ENCODE results near the gene PDIK1L. TPM values are rescaled to one million over a fixed set of nuclear protein-coding genes. Genes with fewer than 3 reads are reported as not detected.
A peak's percentile ranks its signal among the peaks of the same experiment; 100 is the strongest.

The PDIK1L gene
- polyA plus RNA-seq, 2 donors: 2.6 to 3.7 TPM

GRCh38 chr1:26127235-26128163, 15.9 kb downstream of the PDIK1L start:
- H3K4me1 ChIP-seq (ENCODE audit: control insufficient read depth in 2 of 2, insufficient read depth in 2 of 2, low read length in 1 of 2): no peaks in the 10 kb centered on the region
- 37 to 41% methylated on average over 13 of the region's 13 CpGs for WGBS, 2 donors
- no peaks in the 10 kb centered on the region for H3K36me3 ChIP-seq (ENCODE audit: control insufficient read depth in 2 of 2, insufficient read depth in 2 of 2, low read length in 1 of 2)
- no peaks in the 10 kb centered on the region for H3K9me3 ChIP-seq (ENCODE audit: control insufficient read depth in 2 of 2, insufficient read depth in 1 of 2, low read depth in 1 of 2, low read length in 1 of 2)
- peak overlapping the region; percentile 3 to 73 for H3K27ac ChIP-seq (ENCODE audit: low read depth in 2 of 2, low read length in 1 of 2)
- H3K27me3 ChIP-seq (ENCODE audit: control insufficient read depth in 1 of 2, insufficient read depth in 2 of 2, low read length in 2 of 2): no peaks in the 10 kb centered on the region
- peak overlapping the region in 1 of 2 donors; percentile 2 for H3K4me3 ChIP-seq (ENCODE audit: low read depth in 1 of 2, low read length in 2 of 2)

- Histone ChIP-seq H3K27ac (ENCODE audit: low read depth in 2 of 2, low read length in 1 of 2) (no peak overlapping the region), H3K4me3 (ENCODE audit: low read depth in 1 of 2, low read length in 2 of 2) (no peak overlapping the region), H3K4me1 (ENCODE audit: control insufficient read depth in 2 of 2, insufficient read depth in 2 of 2, low read length in 1 of 2) (no peaks in the 10 kb centered on the region), H3K9me3 (ENCODE audit: control insufficient read depth in 2 of 2, insufficient read depth in 1 of 2, low read depth in 1 of 2, low read length in 1 of 2) (no peaks in the 10 kb centered on the region), H3K27me3 (ENCODE audit: control insufficient read depth in 1 of 2, insufficient read depth in 2 of 2, low read length in 2 of 2) (no peaks in the 10 kb centered on the region), H3K36me3 (ENCODE audit: control insufficient read depth in 2 of 2, insufficient read depth in 2 of 2, low read length in 1 of 2) (no peaks in the 10 kb centered on the region)
- 95 to 98% methylated on average over 4 of the region's 4 CpGs for WGBS, 2 donors
Measured at GRCh38 chr1:26129778-26130177, 18.2 kb downstream of the PDIK1L start.

GRCh38 chr1:26130695-26131094, 19.1 kb downstream of the PDIK1L start:
- 47 to 65% methylated on average over 1 of the region's 1 CpG for WGBS, 2 donors
- H3K9me3 ChIP-seq (ENCODE audit: control insufficient read depth in 2 of 2, insufficient read depth in 1 of 2, low read depth in 1 of 2, low read length in 1 of 2): no peaks in the 10 kb centered on the region
- no peak overlapping the region for H3K4me3 ChIP-seq (ENCODE audit: low read depth in 1 of 2, low read length in 2 of 2)
- H3K27ac ChIP-seq (ENCODE audit: low read depth in 2 of 2, low read length in 1 of 2): no peak overlapping the region
- H3K4me1 ChIP-seq (ENCODE audit: control insufficient read depth in 2 of 2, insufficient read depth in 2 of 2, low read length in 1 of 2): no peaks in the 10 kb centered on the region
- no peaks in the 10 kb centered on the region for H3K36me3 ChIP-seq (ENCODE audit: control insufficient read depth in 2 of 2, insufficient read depth in 2 of 2, low read length in 1 of 2)
- H3K27me3 ChIP-seq (ENCODE audit: control insufficient read depth in 1 of 2, insufficient read depth in 2 of 2, low read length in 2 of 2): no peaks in the 10 kb centered on the region

GRCh38 chr1:26132128-26132833, 20.7 kb downstream of the PDIK1L start:
- no peak overlapping the region for H3K4me3 ChIP-seq (ENCODE audit: low read depth in 1 of 2, low read length in 2 of 2)
- no peaks in the 10 kb centered on the region for H3K4me1 ChIP-seq (ENCODE audit: control insufficient read depth in 2 of 2, insufficient read depth in 2 of 2, low read length in 1 of 2)
- WGBS, 2 donors: 74 to 77% methylated on average over 5 of the region's 5 CpGs
- H3K27ac ChIP-seq (ENCODE audit: low read depth in 2 of 2, low read length in 1 of 2): no peak overlapping the region
- H3K36me3 ChIP-seq (ENCODE audit: control insufficient read depth in 2 of 2, insufficient read depth in 2 of 2, low read length in 1 of 2): no peaks in the 10 kb centered on the region
- no peaks in the 10 kb centered on the region for H3K27me3 ChIP-seq (ENCODE audit: control insufficient read depth in 1 of 2, insufficient read depth in 2 of 2, low read length in 2 of 2)
- no peaks in the 10 kb centered on the region for H3K9me3 ChIP-seq (ENCODE audit: control insufficient read depth in 2 of 2, insufficient read depth in 1 of 2, low read depth in 1 of 2, low read length in 1 of 2)

GRCh38 chr1:26132834-26133167, 21.2 kb downstream of the PDIK1L start:
- Histone ChIP-seq H3K27ac (ENCODE audit: low read depth in 2 of 2, low read length in 1 of 2) (no peak overlapping the region), H3K4me1 (ENCODE audit: control insufficient read depth in 2 of 2, insufficient read depth in 2 of 2, low read length in 1 of 2) (no peaks in the 10 kb centered on the region), H3K36me3 (ENCODE audit: control insufficient read depth in 2 of 2, insufficient read depth in 2 of 2, low read length in 1 of 2) (no peaks in the 10 kb centered on the region), H3K27me3 (ENCODE audit: control insufficient read depth in 1 of 2, insufficient read depth in 2 of 2, low read length in 2 of 2) (no peaks in the 10 kb centered on the region), H3K4me3 (ENCODE audit: low read depth in 1 of 2, low read length in 2 of 2) (no peak overlapping the region), H3K9me3 (ENCODE audit: control insufficient read depth in 2 of 2, insufficient read depth in 1 of 2, low read depth in 1 of 2, low read length in 1 of 2) (no peaks in the 10 kb centered on the region)
- 93 to 94% methylated on average over 2 of the region's 2 CpGs for WGBS, 2 donors

- no peak overlapping the region for H3K4me3 ChIP-seq (ENCODE audit: low read depth in 1 of 2, low read length in 2 of 2)
- no peaks in the 10 kb centered on the region for H3K27me3 ChIP-seq (ENCODE audit: control insufficient read depth in 1 of 2, insufficient read depth in 2 of 2, low read length in 2 of 2)
- H3K36me3 ChIP-seq (ENCODE audit: control insufficient read depth in 2 of 2, insufficient read depth in 2 of 2, low read length in 1 of 2): no peaks in the 10 kb centered on the region
- no peaks in the 10 kb centered on the region for H3K9me3 ChIP-seq (ENCODE audit: control insufficient read depth in 2 of 2, insufficient read depth in 1 of 2, low read depth in 1 of 2, low read length in 1 of 2)
- 89 to 94% methylated on average over 3 of the region's 3 CpGs for WGBS, 2 donors
- H3K4me1 ChIP-seq (ENCODE audit: control insufficient read depth in 2 of 2, insufficient read depth in 2 of 2, low read length in 1 of 2): no peaks in the 10 kb centered on the region
- H3K27ac ChIP-seq (ENCODE audit: low read depth in 2 of 2, low read length in 1 of 2): no peak overlapping the region
Measured at GRCh38 chr1:26134466-26134865, 22.8 kb downstream of the PDIK1L start.

GRCh38 chr1:26138974-26139558, 27.4 kb downstream of the PDIK1L start:
- no peaks in the 10 kb centered on the region for H3K4me1 ChIP-seq (ENCODE audit: control insufficient read depth in 2 of 2, insufficient read depth in 2 of 2, low read length in 1 of 2)
- no peaks in the 10 kb centered on the region for H3K9me3 ChIP-seq (ENCODE audit: control insufficient read depth in 2 of 2, insufficient read depth in 1 of 2, low read depth in 1 of 2, low read length in 1 of 2)
- H3K27ac ChIP-seq (ENCODE audit: low read depth in 2 of 2, low read length in 1 of 2): no peak overlapping the region
- WGBS, 2 donors: 65 to 67% methylated on average over 3 of the region's 3 CpGs
- no peaks in the 10 kb centered on the region for H3K36me3 ChIP-seq (ENCODE audit: control insufficient read depth in 2 of 2, insufficient read depth in 2 of 2, low read length in 1 of 2)
- no peak overlapping the region for H3K4me3 ChIP-seq (ENCODE audit: low read depth in 1 of 2, low read length in 2 of 2)
- H3K27me3 ChIP-seq (ENCODE audit: control insufficient read depth in 1 of 2, insufficient read depth in 2 of 2, low read length in 2 of 2): no peaks in the 10 kb centered on the region

- Histone ChIP-seq H3K27me3 (ENCODE audit: control insufficient read depth in 1 of 2, insufficient read depth in 2 of 2, low read length in 2 of 2) (no peaks in the 10 kb centered on the region), H3K4me1 (ENCODE audit: control insufficient read depth in 2 of 2, insufficient read depth in 2 of 2, low read length in 1 of 2) (no peaks in the 10 kb centered on the region), H3K36me3 (ENCODE audit: control insufficient read depth in 2 of 2, insufficient read depth in 2 of 2, low read length in 1 of 2) (no peaks in the 10 kb centered on the region), H3K27ac (ENCODE audit: low read depth in 2 of 2, low read length in 1 of 2) (no peak overlapping the region), H3K4me3 (ENCODE audit: low read depth in 1 of 2, low read length in 2 of 2) (no peak overlapping the region), H3K9me3 (ENCODE audit: control insufficient read depth in 2 of 2, insufficient read depth in 1 of 2, low read depth in 1 of 2, low read length in 1 of 2) (no peaks in the 10 kb centered on the region)
- 74 to 83% methylated on average over 8 of the region's 8 CpGs for WGBS, 2 donors
Measured at GRCh38 chr1:26142159-26142558, 30.5 kb downstream of the PDIK1L start.

GRCh38 chr1:26145041-26145959, 33.7 kb downstream of the PDIK1L start:
- H3K36me3 ChIP-seq (ENCODE audit: control insufficient read depth in 2 of 2, insufficient read depth in 2 of 2, low read length in 1 of 2): no peaks in the 10 kb centered on the region
- H3K4me1 ChIP-seq (ENCODE audit: control insufficient read depth in 2 of 2, insufficient read depth in 2 of 2, low read length in 1 of 2): no peaks in the 10 kb centered on the region
- no peaks in the 10 kb centered on the region for H3K27me3 ChIP-seq (ENCODE audit: control insufficient read depth in 1 of 2, insufficient read depth in 2 of 2, low read length in 2 of 2)
- H3K4me3 ChIP-seq (ENCODE audit: low read depth in 1 of 2, low read length in 2 of 2): no peak overlapping the region
- 30% methylated on average over 19 of the region's 19 CpGs for WGBS, 2 donors
- H3K9me3 ChIP-seq (ENCODE audit: control insufficient read depth in 2 of 2, insufficient read depth in 1 of 2, low read depth in 1 of 2, low read length in 1 of 2): no peaks in the 10 kb centered on the region
- no peak overlapping the region for H3K27ac ChIP-seq (ENCODE audit: low read depth in 2 of 2, low read length in 1 of 2)

Measured in esophagus (tissue), 2 donors.